WTC11 (cell line): ENCODE measurements around the gene FARP2. TPM values are rescaled to one million over a fixed set of nuclear protein-coding genes. Genes with fewer than 3 reads are reported as not detected.

Source experiments
- ATAC-seq: fragments of 200-7000 bp; cut with Tn5 transposase; 2 replicates; pipeline ENCODE4 v1.10.0; 2021; ENCODE audit warnings: mild to moderate bottlenecking, moderate library complexity
- CTCF ChIA-PET: fragments of 300-600 bp; sonication (Branson Sonifier 250); formaldehyde crosslinking; loops from one replicate; lab custom pipeline; 2021; ENCODE audit warnings: antibody characterized with exemption; lab: Charles Lee
- POLR2A ChIA-PET: fragments of 350-600 bp; sonication (Branson Sonifier 250); formaldehyde crosslinking; loops from one replicate; lab custom pipeline; 2021; ENCODE audit warnings: antibody characterized with exemption; lab: Charles Lee
- DNase-seq: peaks from one replicate; pipeline ENCODE4 v3.0.0; 2021; ENCODE audit warnings: low spot score
- H3K27ac Mint-ChIP-seq: 2 replicates; pipeline ENCODE4 v1.8.0; 2021; ENCODE audit warnings: mixed read lengths
- H3K27me3 Mint-ChIP-seq: 2 replicates; pipeline ENCODE4 v1.8.0; 2021; ENCODE audit warnings: low read depth, mild to moderate bottlenecking, moderate library complexity, mixed read lengths
- H3K36me3 Mint-ChIP-seq: 2 replicates; pipeline ENCODE4 v1.8.0; 2021; ENCODE audit warnings: mixed read lengths
- H3K4me1 Mint-ChIP-seq: 2 replicates; pipeline ENCODE4 v1.8.0; 2022; ENCODE audit warnings: mixed read lengths
- H3K4me3 Mint-ChIP-seq: 2 replicates; pipeline ENCODE4 v1.8.0; 2021; ENCODE audit warnings: mild to moderate bottlenecking, moderate library complexity, mixed read lengths
- H3K9me3 Mint-ChIP-seq: 2 replicates; pipeline ENCODE4 v1.8.0; 2021; ENCODE audit warnings: mixed read lengths
- ATF1 ChIP-seq: sonication (generic); formaldehyde crosslinking; IDR thresholded peaks from 2 replicates; pipeline ENCODE4 v1.8.1; 2023; ENCODE audit warnings: mild to moderate bottlenecking, moderate library complexity, missing genetic modification reagents
- ELF4 ChIP-seq: sonication (generic); formaldehyde crosslinking; IDR thresholded peaks from 2 replicates; pipeline ENCODE4 v1.8.1; 2022; ENCODE audit warnings: low read depth, mild to moderate bottlenecking, moderate library complexity, missing genetic modification reagents
- ESRRA ChIP-seq: sonication (generic); formaldehyde crosslinking; IDR thresholded peaks from 2 replicates; pipeline ENCODE4 v1.8.1; 2022; ENCODE audit warnings: mild to moderate bottlenecking, missing genetic modification reagents, borderline replicate concordance
- ETV6 ChIP-seq: sonication (generic); formaldehyde crosslinking; IDR thresholded peaks from 2 replicates; pipeline ENCODE4 v1.8.1; 2022; ENCODE audit warnings: mild to moderate bottlenecking, missing genetic modification reagents
- GABPB1 ChIP-seq: sonication (generic); formaldehyde crosslinking; IDR thresholded peaks from 2 replicates; pipeline ENCODE4 v1.8.1; 2023; ENCODE audit warnings: mild to moderate bottlenecking, missing genetic modification reagents
- JUN ChIP-seq: sonication (generic); formaldehyde crosslinking; IDR thresholded peaks from 2 replicates; pipeline ENCODE4 v1.8.0; 2023; ENCODE audit warnings: mild to moderate bottlenecking, missing genetic modification reagents
- NFATC4 ChIP-seq: fragments of 250-450 bp; sonication (Bioruptor Pico); IDR thresholded peaks from 2 replicates; pipeline ENCODE4 v1.9.0; 2021; ENCODE audit warnings: mild to moderate bottlenecking
- NR1H2 ChIP-seq: sonication (generic); formaldehyde crosslinking; IDR thresholded peaks from 2 replicates; pipeline ENCODE4 v1.9.0; 2021; ENCODE audit warnings: mild to moderate bottlenecking, moderate library complexity, missing genetic modification reagents
- NR3C1 ChIP-seq: sonication (generic); formaldehyde crosslinking; conservative IDR thresholded peaks from 2 replicates; pipeline ENCODE4 v1.8.1; 2023; ENCODE audit warnings: low read depth, mild to moderate bottlenecking, missing genetic modification reagents
- SMAD3 ChIP-seq: sonication (generic); formaldehyde crosslinking; IDR thresholded peaks from 2 replicates; pipeline ENCODE4 v1.8.0; 2022; ENCODE audit warnings: missing genetic modification reagents, mild to moderate bottlenecking, borderline replicate concordance
- SMAD4 ChIP-seq: sonication (generic); formaldehyde crosslinking; IDR thresholded peaks from 2 replicates; pipeline ENCODE4 v1.8.0; 2022; ENCODE audit warnings: mild to moderate bottlenecking, missing genetic modification reagents
- USF1 ChIP-seq: sonication (generic); formaldehyde crosslinking; IDR thresholded peaks from 2 replicates; pipeline ENCODE4 v1.8.0; 2022; ENCODE audit warnings: mild to moderate bottlenecking, missing genetic modification reagents
- ZBTB21 ChIP-seq: sonication (generic); formaldehyde crosslinking; IDR thresholded peaks from 2 replicates; pipeline ENCODE4 v1.8.1; 2023; ENCODE audit warnings: mild to moderate bottlenecking, missing genetic modification reagents, borderline replicate concordance
- ZMAT4 ChIP-seq: fragments of 250-450 bp; sonication (Bioruptor Pico); IDR thresholded peaks from 2 replicates; pipeline ENCODE4 v1.9.0; 2021; ENCODE audit warnings: mild to moderate bottlenecking
- ZNF219 ChIP-seq: sonication (generic); formaldehyde crosslinking; IDR thresholded peaks from 2 replicates; pipeline ENCODE4 v1.8.0; 2023; ENCODE audit warnings: missing genetic modification reagents, mild to moderate bottlenecking, borderline replicate concordance
- ZNF423 ChIP-seq: fragments of 250-450 bp; sonication (Bioruptor Pico); IDR thresholded peaks from 2 replicates; pipeline ENCODE4 v2.1.2; 2022; ENCODE audit warnings: mild to moderate bottlenecking, moderate library complexity
- ZNF425 ChIP-seq: fragments of 250-450 bp; sonication (Bioruptor Pico); conservative IDR thresholded peaks from 2 replicates; pipeline ENCODE4 v1.9.0; 2021; ENCODE audit warnings: mild to moderate bottlenecking
- total RNA-seq: library from RNA; stranded (reverse); gene quantifications from 3 replicates; pipeline ENCODE4 v1.2.3, GENCODE V29; 2021
- TF ChIP-seq, protein P1 (sequence below): fragments of 200-600 bp; IDR thresholded peaks from 2 replicates; pipeline ENCODE4 v1.8.0; 2022; ENCODE audit warnings: antibody characterized with exemption
- TF ChIP-seq, protein P2 (sequence below): sonication (generic); formaldehyde crosslinking; IDR thresholded peaks from 2 replicates; pipeline ENCODE4 v1.8.0; 2022; ENCODE audit warnings: mild to moderate bottlenecking, missing genetic modification reagents
- TF ChIP-seq, protein P3 (sequence below): sonication (generic); formaldehyde crosslinking; IDR thresholded peaks from 2 replicates; pipeline ENCODE4 v1.8.1; 2023; ENCODE audit warnings: mild to moderate bottlenecking, missing genetic modification reagents
- TF ChIP-seq, protein P4 (sequence below): sonication (generic); formaldehyde crosslinking; IDR thresholded peaks from 2 replicates; pipeline ENCODE4 v1.8.1; 2022; ENCODE audit warnings: mild to moderate bottlenecking, missing genetic modification reagents, moderate library complexity, borderline replicate concordance
- TF ChIP-seq, protein P5 (sequence below): sonication (generic); formaldehyde crosslinking; IDR thresholded peaks from 2 replicates; pipeline ENCODE4 v1.8.0; 2023; ENCODE audit warnings: missing genetic modification reagents
- TF ChIP-seq, protein P6 (sequence below): sonication (generic); formaldehyde crosslinking; IDR thresholded peaks from 2 replicates; pipeline ENCODE4 v1.8.1; 2023; ENCODE audit warnings: mild to moderate bottlenecking, missing genetic modification reagents, borderline replicate concordance

The FARP2 gene
- total RNA-seq, 1 experiment from 2014 or later = 37.8 TPM

DNA sequence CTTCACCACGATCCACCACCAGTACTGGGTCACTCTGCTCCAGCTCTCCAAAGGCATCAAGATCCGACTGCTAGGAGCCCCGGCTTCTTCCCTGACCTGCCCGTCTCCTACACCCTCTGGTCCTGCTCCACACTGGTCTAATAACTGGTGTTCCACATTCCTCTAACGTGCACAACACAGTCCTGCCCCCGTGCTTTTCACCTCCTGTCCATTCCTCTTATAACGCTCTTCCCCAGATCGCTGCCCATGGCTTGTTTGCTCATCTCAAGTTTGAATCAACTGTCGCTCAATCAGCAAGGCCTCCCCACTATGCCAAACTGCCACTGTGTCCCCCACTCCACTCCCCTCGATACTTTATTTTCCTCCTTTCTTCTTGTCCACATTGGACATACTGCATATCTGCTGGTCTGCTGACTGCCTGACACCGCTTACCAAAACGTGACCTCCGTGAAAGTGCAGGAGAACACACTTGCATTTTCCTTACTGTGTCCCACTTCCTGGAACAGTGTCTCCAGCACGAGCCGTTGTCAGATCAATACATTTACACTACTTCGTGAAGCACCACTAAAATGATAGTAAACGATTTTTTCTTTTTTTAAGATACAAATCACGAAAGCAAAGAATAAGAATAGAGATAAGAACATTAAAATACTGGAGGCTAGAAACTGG, 47.1 kb upstream of the FARP2 start (continued):
- TF ChIP-seq ETV6 (CRISPR knock-in tag) (no peak), ZBTB21 (no peak), JUN (CRISPR knock-in tag) (no peak), ZNF219 (no peak), ESRRA (CRISPR knock-in tag) (no peak), SMAD4 (CRISPR knock-in tag) (no peak), ATF1 (CRISPR knock-in tag) (no peak), ELF4 (CRISPR knock-in tag) (no peak), USF1 (CRISPR knock-in tag) (no peak)
- TF ChIP-seq, protein P1, sequence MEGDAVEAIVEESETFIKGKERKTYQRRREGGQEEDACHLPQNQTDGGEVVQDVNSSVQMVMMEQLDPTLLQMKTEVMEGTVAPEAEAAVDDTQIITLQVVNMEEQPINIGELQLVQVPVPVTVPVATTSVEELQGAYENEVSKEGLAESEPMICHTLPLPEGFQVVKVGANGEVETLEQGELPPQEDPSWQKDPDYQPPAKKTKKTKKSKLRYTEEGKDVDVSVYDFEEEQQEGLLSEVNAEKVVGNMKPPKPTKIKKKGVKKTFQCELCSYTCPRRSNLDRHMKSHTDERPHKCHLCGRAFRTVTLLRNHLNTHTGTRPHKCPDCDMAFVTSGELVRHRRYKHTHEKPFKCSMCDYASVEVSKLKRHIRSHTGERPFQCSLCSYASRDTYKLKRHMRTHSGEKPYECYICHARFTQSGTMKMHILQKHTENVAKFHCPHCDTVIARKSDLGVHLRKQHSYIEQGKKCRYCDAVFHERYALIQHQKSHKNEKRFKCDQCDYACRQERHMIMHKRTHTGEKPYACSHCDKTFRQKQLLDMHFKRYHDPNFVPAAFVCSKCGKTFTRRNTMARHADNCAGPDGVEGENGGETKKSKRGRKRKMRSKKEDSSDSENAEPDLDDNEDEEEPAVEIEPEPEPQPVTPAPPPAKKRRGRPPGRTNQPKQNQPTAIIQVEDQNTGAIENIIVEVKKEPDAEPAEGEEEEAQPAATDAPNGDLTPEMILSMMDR = no peak
- TF ChIP-seq, protein P2, sequence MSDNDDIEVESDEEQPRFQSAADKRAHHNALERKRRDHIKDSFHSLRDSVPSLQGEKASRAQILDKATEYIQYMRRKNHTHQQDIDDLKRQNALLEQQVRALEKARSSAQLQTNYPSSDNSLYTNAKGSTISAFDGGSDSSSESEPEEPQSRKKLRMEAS (CRISPR knock-in tag) = no peak
- TF ChIP-seq, protein P3, sequence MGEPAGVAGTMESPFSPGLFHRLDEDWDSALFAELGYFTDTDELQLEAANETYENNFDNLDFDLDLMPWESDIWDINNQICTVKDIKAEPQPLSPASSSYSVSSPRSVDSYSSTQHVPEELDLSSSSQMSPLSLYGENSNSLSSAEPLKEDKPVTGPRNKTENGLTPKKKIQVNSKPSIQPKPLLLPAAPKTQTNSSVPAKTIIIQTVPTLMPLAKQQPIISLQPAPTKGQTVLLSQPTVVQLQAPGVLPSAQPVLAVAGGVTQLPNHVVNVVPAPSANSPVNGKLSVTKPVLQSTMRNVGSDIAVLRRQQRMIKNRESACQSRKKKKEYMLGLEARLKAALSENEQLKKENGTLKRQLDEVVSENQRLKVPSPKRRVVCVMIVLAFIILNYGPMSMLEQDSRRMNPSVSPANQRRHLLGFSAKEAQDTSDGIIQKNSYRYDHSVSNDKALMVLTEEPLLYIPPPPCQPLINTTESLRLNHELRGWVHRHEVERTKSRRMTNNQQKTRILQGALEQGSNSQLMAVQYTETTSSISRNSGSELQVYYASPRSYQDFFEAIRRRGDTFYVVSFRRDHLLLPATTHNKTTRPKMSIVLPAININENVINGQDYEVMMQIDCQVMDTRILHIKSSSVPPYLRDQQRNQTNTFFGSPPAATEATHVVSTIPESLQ = no peak

DNA sequence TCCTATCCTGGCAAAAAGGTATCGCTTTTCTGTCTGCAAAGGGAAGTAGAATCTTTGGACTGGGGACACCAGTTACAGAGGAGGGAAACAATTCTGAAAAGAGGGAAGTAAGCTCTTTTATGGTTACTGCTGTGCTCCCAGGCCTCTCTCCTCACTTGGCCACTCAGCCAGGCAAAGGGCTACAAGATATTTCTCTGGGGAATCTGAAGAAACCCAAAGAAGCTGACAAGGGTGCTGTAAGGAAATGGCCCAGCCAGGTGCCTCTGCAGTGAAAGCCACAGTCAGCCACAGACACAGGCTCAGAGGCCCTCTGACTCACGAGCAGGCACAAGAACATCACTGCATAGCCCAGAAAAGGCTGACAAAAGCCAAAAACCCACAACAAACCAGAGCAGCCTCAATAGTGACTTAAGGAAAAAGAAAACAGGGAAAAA, 46.4 kb upstream of the FARP2 start:
- Mint-ChIP-seq H3K9me3 (no peaks in the 10 kb centered on the region), H3K4me1 (peaks cover 59% of the 10 kb centered on the region), H3K4me3 (no peak overlapping the region), H3K27ac (peak overlapping the region; percentile 41), H3K27me3 (no peaks in the 10 kb centered on the region), H3K36me3 (no peaks in the 10 kb centered on the region)
- DNase-seq = no peak
- peak; percentile 16; the same call in 1 of the 2 replicates for ATAC-seq
- POLR2A ChIA-PET = no interaction called here
- CTCF ChIA-PET = no interaction called here
- TF ChIP-seq, protein P4, sequence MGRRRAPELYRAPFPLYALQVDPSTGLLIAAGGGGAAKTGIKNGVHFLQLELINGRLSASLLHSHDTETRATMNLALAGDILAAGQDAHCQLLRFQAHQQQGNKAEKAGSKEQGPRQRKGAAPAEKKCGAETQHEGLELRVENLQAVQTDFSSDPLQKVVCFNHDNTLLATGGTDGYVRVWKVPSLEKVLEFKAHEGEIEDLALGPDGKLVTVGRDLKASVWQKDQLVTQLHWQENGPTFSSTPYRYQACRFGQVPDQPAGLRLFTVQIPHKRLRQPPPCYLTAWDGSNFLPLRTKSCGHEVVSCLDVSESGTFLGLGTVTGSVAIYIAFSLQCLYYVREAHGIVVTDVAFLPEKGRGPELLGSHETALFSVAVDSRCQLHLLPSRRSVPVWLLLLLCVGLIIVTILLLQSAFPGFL (CRISPR knock-in tag) = no peak
- no peak for TF ChIP-seq GABPB1 (CRISPR knock-in tag)
- TF ChIP-seq ZMAT4 (CRISPR knock-in tag) = no peak
- TF ChIP-seq NR1H2 (CRISPR knock-in tag) = no peak
- TF ChIP-seq NR3C1 (CRISPR knock-in tag) = no peak
- no peak for TF ChIP-seq ZNF425 (CRISPR knock-in tag)
- no peak for TF ChIP-seq ZNF423
- no peak for TF ChIP-seq SMAD3 (CRISPR knock-in tag)
- TF ChIP-seq, protein P5, sequence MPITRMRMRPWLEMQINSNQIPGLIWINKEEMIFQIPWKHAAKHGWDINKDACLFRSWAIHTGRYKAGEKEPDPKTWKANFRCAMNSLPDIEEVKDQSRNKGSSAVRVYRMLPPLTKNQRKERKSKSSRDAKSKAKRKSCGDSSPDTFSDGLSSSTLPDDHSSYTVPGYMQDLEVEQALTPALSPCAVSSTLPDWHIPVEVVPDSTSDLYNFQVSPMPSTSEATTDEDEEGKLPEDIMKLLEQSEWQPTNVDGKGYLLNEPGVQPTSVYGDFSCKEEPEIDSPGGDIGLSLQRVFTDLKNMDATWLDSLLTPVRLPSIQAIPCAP (CRISPR knock-in tag) = no peak
- TF ChIP-seq NFATC4 (CRISPR knock-in tag) = no peak
- TF ChIP-seq, protein P6, sequence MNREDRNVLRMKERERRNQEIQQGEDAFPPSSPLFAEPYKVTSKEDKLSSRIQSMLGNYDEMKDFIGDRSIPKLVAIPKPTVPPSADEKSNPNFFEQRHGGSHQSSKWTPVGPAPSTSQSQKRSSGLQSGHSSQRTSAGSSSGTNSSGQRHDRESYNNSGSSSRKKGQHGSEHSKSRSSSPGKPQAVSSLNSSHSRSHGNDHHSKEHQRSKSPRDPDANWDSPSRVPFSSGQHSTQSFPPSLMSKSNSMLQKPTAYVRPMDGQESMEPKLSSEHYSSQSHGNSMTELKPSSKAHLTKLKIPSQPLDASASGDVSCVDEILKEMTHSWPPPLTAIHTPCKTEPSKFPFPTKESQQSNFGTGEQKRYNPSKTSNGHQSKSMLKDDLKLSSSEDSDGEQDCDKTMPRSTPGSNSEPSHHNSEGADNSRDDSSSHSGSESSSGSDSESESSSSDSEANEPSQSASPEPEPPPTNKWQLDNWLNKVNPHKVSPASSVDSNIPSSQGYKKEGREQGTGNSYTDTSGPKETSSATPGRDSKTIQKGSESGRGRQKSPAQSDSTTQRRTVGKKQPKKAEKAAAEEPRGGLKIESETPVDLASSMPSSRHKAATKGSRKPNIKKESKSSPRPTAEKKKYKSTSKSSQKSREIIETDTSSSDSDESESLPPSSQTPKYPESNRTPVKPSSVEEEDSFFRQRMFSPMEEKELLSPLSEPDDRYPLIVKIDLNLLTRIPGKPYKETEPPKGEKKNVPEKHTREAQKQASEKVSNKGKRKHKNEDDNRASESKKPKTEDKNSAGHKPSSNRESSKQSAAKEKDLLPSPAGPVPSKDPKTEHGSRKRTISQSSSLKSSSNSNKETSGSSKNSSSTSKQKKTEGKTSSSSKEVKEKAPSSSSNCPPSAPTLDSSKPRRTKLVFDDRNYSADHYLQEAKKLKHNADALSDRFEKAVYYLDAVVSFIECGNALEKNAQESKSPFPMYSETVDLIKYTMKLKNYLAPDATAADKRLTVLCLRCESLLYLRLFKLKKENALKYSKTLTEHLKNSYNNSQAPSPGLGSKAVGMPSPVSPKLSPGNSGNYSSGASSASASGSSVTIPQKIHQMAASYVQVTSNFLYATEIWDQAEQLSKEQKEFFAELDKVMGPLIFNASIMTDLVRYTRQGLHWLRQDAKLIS (CRISPR knock-in tag) = no peak
- no peak for TF ChIP-seq ATF1 (CRISPR knock-in tag)
